ELR (cell line): Measurements from ENCODE around the gene PNPLA3.
"Not testable (repeated sequence)": the region's sequence is repeated elsewhere in the genome, so short reads cannot be mapped to it uniquely, and the experiment has no call there.

Experiments
- DNase-seq: peaks from one replicate; pipeline ENCODE4 v3.0.0-alpha.2; 2015; ENCODE audit warnings: low read depth

The PNPLA3 gene

DNA sequence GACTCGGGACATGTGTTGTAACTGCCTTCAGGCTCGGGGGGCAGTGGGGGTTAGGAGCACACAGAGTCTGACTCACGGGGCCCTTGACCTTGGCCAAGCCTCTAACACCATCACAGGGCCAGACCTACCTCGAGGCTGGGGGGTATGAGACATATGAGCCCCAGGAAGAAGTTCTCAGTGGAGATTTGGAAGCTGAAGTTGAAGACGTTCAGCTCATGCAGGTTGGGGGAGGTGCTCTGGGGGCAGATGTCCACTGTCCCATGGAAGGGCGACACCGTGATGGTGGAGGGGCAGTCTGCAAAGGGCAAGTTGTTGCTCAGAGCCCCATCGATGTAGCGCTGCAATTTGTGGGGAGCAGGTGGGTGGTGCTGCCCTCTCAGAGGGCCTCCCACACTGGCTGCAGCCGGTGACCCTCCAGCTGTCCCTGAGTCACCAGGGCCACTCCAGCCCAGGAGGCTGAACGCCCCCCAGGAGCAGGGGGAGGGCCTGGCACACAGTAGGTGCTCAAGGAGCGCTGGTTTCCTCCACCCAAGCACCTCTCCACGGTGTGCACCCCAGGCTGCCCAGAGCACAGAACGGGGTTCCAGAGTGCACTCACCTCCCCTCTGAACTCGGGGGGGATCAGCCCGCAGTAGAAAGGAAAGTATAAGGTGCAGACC, 34.3 kb upstream of the PNPLA3 start:
- DNase-seq: no peak

- DNase-seq: peak; percentile 58
These were observed 33.7 kb upstream of the PNPLA3 start for GRCh38 chr22:43889860-43890253.

- DNase-seq: no peak
These were observed 32.7 kb upstream of the PNPLA3 start for GRCh38 chr22:43890901-43891331.

DNA sequence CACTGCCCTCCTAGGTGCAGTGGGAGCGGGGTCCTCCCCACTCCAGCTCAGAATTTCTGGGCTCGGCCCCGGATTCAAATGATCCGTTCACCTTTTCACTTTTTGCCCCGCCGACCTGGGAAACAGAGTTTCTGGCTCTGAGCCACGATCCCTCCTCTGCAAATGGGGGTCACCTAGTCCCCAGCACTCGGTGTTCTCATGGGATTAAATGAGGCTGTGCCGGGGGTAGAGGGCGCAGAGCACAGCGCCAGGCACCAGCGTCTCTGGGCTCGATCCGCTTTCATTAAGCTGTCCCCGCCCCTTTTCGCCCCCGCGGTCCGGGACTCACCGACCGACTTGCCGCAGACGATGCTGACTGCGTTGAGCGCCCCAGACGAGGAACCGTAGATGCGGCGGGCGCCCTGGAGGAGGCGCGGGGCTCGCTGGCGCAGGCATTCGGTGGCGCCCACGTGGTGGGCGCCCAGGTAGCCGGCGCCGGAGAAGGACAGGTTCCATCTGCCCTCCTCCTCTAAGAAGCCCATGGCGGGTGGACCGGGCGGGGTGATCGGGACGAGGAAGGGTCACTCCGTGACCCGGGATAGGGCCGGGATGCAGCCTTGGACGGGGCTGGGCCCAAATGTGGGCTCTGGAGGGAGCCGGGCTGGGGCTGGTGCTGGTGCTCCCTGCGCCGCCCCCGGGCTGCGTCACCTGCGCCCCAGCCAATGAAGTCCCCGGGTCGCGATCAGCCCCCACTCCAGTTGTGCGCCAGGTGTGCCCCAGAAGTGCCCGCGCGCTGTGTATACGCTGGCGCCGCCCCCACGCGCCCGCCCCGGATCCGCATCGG, 32.0 kb upstream of the PNPLA3 start, which contains the start of gene PNPLA5:
Gene PNPLA5, minus strand, starts transcription at position 654 of the 823 bp plus-strand sequence. Its CDS starts 133 bp downstream, at position 521.
- DNase-seq: peak; percentile 46

GRCh38 chr22:43892183-43892894, 31.3 kb upstream of the PNPLA3 start:
- no peak for DNase-seq

DNA sequence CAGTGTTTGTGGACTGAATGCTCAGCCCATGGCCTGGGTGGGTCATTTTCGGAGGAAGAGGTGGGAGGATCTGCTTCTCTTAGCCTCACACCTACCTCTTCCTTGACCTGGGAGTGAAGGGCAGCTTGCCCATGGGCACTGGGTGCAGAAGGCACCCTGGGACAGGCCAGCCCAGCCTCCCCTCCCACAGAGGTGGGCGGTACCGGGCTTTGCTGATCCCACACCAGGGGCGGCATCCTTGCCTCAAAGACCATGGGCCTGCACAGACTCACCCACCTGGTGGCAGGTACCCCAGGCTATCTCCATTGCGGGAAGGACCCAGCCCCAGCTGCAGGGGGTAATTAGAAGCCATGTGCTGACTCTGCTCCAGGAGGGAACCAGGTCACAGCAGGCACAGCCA, 30.3 kb upstream of the PNPLA3 start:
- DNase-seq: no peak

DNA sequence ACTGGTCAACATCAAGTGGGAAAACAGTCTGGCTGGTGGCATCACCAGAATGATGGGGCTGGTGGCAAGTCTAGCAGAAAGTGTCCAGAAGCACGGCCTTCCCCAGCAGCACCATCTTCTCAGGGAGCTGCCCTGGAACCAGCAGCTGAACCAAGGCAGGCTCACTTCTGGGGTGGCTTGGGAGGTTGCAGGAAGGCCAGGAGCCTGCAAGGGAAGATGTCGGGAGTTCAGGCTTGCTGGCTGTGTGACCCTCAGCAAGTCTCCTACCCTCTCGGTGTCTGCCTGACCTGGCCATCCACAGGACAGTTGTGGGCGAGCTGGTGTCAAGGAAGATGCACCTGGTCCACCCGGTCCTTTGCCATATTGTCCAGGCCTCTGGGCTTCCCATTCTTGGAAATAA, 29.5 kb upstream of the PNPLA3 start:
- DNase-seq: no peak

GRCh38 chr22:43895986-43896645, 27.5 kb upstream of the PNPLA3 start:
- DNase-seq: no peak

DNA sequence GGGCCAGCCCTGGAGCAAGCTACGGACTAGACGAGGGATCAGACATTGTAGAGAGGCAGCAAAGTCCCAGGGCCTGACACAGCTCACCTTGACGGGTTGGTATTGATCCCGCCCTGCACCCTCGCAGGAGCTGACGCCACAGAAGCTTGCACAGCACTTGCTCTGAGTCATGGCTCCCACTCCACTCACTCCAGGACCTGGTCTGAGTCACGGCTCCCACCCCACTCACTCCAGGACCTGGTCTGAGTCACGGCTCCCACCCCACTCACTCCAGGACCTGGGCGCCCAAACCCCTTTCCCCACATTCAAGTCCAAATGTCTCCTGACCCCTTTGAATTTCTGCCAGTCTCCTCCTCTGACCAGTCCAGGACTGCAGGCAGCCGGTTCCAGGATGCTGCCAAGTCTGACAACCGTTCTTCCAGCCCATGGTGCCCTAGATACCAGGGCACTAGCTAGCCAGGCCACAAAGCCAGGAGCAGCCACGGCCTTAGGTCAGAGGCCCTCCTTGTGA, 25.8 kb upstream of the PNPLA3 start:
- peak; percentile 84 for DNase-seq

DNA sequence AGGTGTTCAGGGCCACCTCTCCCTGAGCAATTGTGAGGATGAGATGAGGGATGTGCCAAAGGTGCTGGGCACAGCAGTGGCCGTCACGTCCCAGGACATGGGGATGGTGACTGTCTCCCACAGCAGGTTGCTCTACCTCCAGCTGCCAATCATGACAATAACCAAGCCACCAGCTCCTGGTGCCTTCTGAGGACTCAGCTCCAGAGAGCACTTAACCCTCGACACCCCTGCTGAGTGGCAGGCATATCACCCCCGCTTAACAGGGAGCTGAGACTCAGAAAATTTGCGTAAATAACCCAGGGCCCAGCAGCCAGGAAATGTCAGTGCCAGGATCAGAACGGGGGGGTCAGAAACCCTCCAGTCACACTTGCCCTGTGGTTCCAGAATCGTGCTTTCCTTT, 23.4 kb upstream of the PNPLA3 start:
- DNase-seq: no peak

- DNase-seq: peak; percentile 93
These were observed 21.5 kb upstream of the PNPLA3 start for GRCh38 chr22:43901976-43902643.

DNA sequence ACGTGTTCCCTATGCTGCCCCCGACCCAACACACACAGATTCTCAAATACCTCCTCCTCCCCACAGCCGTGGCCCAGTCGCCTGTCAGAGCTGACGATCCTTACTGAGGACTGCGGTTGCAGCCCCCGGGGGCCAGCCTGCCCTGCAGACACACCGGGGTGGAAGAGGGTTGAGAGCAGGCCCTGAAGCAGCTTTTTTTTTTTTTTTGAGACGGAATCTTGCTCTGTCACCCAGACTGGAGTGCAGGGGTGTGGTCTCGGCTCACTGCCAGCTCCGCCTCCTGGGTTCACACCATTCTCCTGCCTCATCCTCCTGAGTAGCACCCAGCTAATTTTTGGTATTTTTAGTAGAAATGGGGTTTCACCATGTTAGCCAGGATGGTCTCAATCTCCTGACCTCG, 20.6 kb upstream of the PNPLA3 start:
- not testable (repeated sequence) for DNase-seq

DNA sequence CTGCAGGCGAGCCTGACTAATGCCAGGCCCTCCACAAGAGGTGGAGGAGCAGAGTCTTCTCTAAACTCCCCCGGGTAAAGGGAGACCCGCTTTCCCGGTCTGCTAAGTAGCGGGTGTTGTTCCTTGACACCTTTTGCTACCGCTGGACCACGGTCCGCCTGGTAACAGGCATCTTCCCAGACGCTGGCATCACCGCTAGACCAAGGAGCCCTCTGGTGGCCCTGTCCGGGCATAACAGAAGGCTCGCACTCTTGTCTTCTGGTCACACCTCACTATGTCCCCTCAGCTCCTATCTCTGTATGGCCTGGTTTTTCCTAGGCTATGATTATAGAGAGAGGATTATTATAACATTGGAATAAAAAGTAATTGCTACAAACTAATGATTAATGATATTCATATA, 19.2 kb upstream of the PNPLA3 start:
- DNase-seq: not testable (repeated sequence)

- DNase-seq: no peak
These were observed 17.9 kb upstream of the PNPLA3 start for GRCh38 chr22:43905681-43906080.

- no peak for DNase-seq
These were observed 13.9 kb upstream of the PNPLA3 start for GRCh38 chr22:43909708-43910107.

DNA sequence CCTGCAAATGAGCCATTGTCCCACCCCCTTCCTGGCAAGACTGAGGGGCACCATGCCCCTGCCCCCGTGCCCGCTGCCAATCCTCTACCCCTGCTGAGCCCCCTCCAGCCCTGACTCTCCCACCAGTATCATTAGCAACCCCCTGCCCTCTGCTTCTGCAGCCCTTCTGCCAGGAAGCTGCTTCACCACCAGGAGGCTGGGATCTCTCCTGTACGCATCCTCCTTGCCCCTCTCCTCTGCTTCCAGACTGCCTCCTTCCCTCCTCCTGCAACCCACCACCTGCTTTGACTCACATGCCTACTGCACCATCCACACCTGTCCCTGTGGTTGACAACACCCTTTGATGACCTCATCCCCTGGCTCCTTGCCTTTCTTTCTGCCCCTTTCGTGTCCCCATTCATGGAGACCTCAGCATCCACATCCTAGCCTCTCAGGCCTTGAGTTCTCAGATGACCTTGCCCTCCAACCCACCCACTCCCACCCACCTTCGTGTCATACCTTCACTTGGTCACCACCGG, 13.4 kb upstream of the PNPLA3 start:
- no peak for DNase-seq

DNA sequence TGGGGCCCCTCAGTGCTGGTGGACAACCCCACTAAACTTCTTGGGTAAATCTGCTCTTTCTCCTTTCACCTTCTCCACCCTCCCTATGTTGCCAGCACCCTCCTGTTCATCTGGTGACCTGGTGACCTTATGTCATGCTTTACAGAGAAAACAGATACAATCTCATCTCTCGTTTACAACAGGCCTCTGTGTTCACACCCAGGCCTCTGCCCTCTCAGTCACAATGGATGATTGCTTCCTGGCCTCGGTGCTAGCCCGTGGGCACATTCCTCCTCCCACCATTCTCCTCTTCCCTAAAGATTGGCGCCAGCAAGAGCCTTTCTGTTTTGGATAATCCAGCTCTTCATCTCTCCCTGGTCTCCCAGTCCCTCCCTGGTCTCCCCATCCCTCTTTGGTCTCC, 12.3 kb upstream of the PNPLA3 start:
- DNase-seq: no peak

- peak; percentile 38 for DNase-seq
These were observed 6.1 kb upstream of the PNPLA3 start for GRCh38 chr22:43917521-43917920.

DNA sequence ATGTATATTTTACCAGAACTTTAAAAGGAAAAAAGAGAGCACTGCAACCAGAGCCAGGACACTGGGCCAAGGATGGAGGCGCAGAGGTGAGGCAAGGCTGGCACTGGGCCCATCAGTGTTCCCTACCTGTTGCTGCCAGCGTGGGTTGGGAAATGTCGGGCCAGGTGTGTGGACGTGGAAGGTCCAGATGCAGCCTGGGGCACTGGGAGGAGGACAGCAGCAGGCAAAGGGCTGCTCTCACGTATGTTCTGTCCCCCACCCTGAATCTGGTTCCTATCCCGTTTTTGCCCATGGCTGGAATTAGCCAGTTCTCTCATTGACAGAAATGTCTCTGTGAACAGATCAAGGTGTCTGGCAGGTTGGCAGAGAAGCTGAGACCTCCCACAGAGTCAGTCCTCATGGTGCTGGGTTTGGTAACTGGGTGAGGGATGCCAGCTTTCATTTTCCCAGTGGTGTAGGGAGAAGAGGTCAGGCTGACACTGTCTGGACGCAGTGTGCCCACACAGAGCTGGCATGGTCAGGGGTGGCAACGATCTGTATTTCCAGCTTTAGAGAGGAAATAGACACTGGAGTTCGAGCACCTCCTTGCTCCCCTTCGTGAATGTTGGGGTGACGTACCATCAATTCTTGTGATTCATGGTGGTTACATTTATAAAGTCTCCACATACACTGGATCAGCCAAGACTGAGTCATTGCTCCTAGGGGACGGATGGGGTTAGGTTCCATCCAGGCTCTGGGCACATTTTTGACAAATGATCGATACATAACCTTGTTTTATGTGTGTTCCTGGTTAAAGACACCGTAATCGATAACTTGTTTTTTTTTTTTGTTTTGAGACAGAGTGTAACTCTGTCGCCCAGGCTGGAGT, 4.3 kb upstream of the PNPLA3 start:
- peak; percentile 86 for DNase-seq

DNA sequence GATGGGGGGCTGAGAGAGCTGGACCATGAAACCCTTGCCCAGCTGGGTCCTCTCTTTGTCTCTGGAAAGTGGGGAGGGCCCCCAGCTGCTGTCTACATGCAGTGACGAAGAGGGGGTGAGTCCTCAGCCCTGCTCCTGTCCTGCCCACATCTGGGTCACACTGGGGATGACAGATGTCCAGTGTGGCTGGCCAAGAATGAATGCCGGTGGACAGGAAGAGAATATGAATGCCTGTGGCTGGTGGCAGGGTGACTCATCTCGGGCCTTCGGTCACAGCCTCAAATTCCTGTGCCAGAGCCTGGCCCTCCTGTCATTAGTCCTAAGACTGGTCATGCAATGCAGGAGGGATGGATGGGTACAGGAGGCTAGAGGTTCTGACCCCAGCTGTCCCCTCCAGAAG, 2.2 kb upstream of the PNPLA3 start:
- DNase-seq: peak; percentile 91
